Omental fat pad (tissue), 4 donors: Measurements from ENCODE around the gene GASK1B. TPM values are rescaled to one million over a fixed set of nuclear protein-coding genes. Genes with fewer than 3 reads are reported as not detected.
A peak's percentile ranks its signal among the peaks of the same experiment; 100 is the strongest.

ENCODE experiments used
- ATAC-seq: fragments of 150-250 bp; one replicate; pipeline ENCODE4 v1.9.1; 2016; ENCODE audit warnings: mild to moderate bottlenecking, moderate library complexity; ENCODE audit not compliant: low FRiP score
- DNase-seq: peaks from one replicate; pipeline ENCODE4 v3.0.0-alpha.2; 2019; ENCODE audit warnings: low spot score
- CTCF ChIP-seq, 3 donors: fragments of 450-650 bp; IDR thresholded peaks; one replicate each; pipeline ENCODE4 v1.5.1; 2016 to 2017; ENCODE audit warnings: antibody characterized with exemption in 3 of 3, mild to moderate bottlenecking in 3 of 3, moderate library complexity in 2 of 3
- total RNA-seq, 4 donors: library from RNA; depleted of rRNA; stranded (reverse); fragments of >200 nt; gene quantifications; one replicate each; pipeline ENCODE4 v1.1.0, GENCODE V29; 2016

GASK1B gene
- total RNA-seq: 10 to 100 TPM; 50.2 to 94.2 (median 64.8) TPM

- ATAC-seq (peak; percentile 59), DNase-seq (no peak)
- no peak for TF ChIP-seq CTCF (IDR thresholded peaks at IDR 0.05)
Measured at GRCh38 chr4:158172261-158173258, at the start of gene GASK1B. GASK1B (minus strand) TSS chr4:158173025; CDS start chr4:158171375, 1,650 bp downstream.

GRCh38 chr4:158219623-158220022 lies 46.8 kb upstream of the GASK1B start:
- no peak for DNase-seq
- no peak for ATAC-seq

DNA sequence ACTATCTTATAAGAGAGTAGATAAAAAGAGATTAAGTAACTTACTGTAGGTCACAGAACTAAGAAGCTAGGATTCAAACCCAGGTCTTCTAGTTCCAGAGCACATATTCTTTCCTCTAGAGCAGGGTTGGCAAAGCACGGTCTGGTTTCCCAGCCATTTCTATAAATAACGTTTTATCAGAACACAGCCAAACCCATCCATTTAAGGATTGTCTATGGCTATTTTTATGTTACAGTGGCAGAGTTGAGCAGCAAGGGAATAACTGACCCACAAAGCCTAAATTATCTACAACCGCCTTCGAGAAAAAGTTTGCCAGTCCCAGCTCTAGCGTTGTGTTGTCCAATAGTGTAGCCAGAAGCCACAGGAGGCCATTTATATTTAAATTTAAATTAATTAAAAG lies 44.9 kb upstream of the GASK1B start:
- ATAC-seq: no peak
- DNase-seq: no peak
- no peak for TF ChIP-seq CTCF (IDR thresholded peaks at IDR 0.05)

More at GRCh38 chr4:158219623-158220022, 46.8 kb upstream of the GASK1B start:
- no peak for TF ChIP-seq CTCF (IDR thresholded peaks at IDR 0.05)

DNA sequence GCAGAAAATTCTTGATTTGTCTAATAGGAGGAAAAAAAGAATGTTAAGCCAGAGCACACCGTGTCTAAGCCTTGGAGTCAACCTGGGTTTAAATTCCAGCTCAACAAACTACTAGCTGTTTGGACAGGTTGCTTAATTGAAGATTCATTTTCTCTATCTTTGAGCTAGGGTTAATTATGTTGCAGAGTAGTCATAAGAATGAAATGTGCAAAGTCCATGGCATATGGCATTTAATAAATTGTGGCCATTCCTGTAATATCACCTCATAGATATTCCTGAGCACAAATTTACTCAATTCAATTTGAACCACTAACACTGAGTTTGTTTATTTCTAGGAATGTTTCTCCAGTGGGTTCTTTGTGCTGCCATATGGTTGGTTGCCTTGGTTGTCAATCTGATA lies 42.0 kb upstream of the GASK1B start:
- no peak for ATAC-seq
- TF ChIP-seq CTCF (IDR thresholded peaks at IDR 0.05): no peak
- DNase-seq: no peak

DNA sequence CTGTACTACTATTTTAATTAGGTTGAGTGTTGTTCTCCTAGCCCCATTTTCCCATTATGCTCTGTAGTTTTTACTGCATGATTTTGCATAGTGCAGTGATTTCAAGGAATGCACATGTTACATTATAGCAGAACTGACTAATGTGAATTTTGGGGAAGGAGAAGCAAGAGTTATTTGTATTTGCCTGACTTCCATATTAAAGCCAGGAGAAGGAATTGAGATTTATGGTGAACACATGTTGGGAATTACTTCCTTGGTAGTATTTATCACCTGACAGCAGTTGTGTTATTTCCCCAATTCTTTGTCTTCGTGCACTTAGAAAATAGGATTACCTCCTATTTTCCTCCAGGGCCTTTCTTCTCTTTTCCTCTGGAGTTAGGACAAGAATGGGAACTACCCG lies 40.6 kb upstream of the GASK1B start:
- ATAC-seq: no peak
- DNase-seq: no peak
- TF ChIP-seq CTCF (IDR thresholded peaks at IDR 0.05): no peak

- no peak for DNase-seq
- no peak for TF ChIP-seq CTCF (IDR thresholded peaks at IDR 0.05)
Measured at GRCh38 chr4:158211222-158211621, 38.4 kb upstream of the GASK1B start.

More at GRCh38 chr4:158211222-158211621, 38.4 kb upstream of the GASK1B start:
- no peak for ATAC-seq
